Suprapubic skin (tissue), 4 donors: ENCODE measurements around the gene VPS33B. TPM values are rescaled to one million over a fixed set of nuclear protein-coding genes. Genes with fewer than 3 reads are reported as not detected.

Source experiments
- DNase-seq, 2 donors: peaks; one replicate each; pipeline ENCODE4 v3.0.0-alpha.2; 2019; ENCODE audit warnings: low spot score in 2 of 2
- H3K27ac ChIP-seq: fragments of 200-600 bp; sonication (generic); one replicate; pipeline ENCODE4 v1.5.1; 2019
- H3K27me3 ChIP-seq: fragments of 200-600 bp; sonication (generic); one replicate; pipeline ENCODE4 v1.5.1; 2019
- H3K36me3 ChIP-seq: fragments of 200-600 bp; sonication (generic); one replicate; pipeline ENCODE4 v1.5.1; 2019
- H3K4me1 ChIP-seq: fragments of 200-600 bp; sonication (generic); one replicate; pipeline ENCODE4 v1.5.1; 2019
- H3K4me3 ChIP-seq: fragments of 200-600 bp; sonication (generic); one replicate; pipeline ENCODE4 v1.5.1; 2019; ENCODE audit warnings: mild to moderate bottlenecking
- H3K9me3 ChIP-seq: fragments of 200-600 bp; sonication (generic); one replicate; pipeline ENCODE4 v1.5.1; 2019
- CTCF ChIP-seq, 2 donors: fragments of 200-600 bp in 1 of 2; fragments of 450-650 bp in 1 of 2; sonication (generic) in 1 of 2; IDR thresholded peaks; one replicate each; pipeline ENCODE4 v1.5.1; 2016 to 2019; ENCODE audit warnings: antibody characterized with exemption in 2 of 2, mild to moderate bottlenecking in 1 of 2, moderate library complexity in 1 of 2
- EP300 ChIP-seq: sonication (generic); formaldehyde crosslinking; IDR thresholded peaks from one replicate; pipeline ENCODE4 v1.6.1; 2017; ENCODE audit warnings: antibody characterized with exemption
- POLR2A ChIP-seq, 2 donors: fragments of 450-650 bp; IDR thresholded peaks; one replicate each; pipeline ENCODE4 v1.6.1; 2017; ENCODE audit warnings: antibody characterized with exemption in 2 of 2, mild to moderate bottlenecking in 2 of 2, moderate library complexity in 2 of 2
- POLR2AphosphoS5 ChIP-seq, 3 donors: sonication (generic); formaldehyde crosslinking; IDR thresholded peaks; one replicate each; pipeline ENCODE4 v1.6.1; 2017; ENCODE audit warnings: antibody characterized with exemption in 3 of 3
- WGBS: methylation state at CpG from one replicate; pipeline ENCODE4 v1.1.5; 2018; 5-methylcytosine and 5-hydroxymethylcytosine counted together
- total RNA-seq, 4 donors: library from RNA; depleted of rRNA; stranded (reverse); fragments of >200 nt; gene quantifications; one replicate each; pipeline ENCODE4 v1.1.0, GENCODE V29; 2016

VPS33B gene
- total RNA-seq, 4 donors from 2014 or later, result 16.5 to 23.1 (median 18.4) TPM

DNA sequence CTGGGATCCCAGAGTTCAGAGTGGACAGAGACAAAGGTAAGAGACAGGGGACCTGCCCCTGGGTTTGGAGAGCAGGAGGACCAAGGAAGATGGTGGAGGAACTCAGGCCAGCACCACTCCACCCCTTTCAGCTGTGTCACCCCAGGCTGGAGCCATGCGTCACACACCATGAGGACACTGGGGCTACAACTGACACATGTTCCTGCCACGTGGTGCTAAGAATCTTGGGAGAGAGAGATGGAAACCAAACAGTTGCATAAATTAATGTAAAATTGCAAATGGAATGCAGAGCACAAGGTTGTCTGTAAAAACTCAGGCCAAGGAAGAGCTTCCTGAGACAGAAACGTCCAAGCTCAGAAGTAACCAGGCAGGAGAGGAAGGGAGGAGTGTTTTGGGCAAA is 22.7 kb upstream of the VPS33B start:
- TF ChIP-seq EP300 (no peak), POLR2A (IDR thresholded peaks at IDR 0.05) (no peak), POLR2AphosphoS5 (IDR thresholded peaks at IDR 0.05) (no peak), CTCF (IDR thresholded peaks at IDR 0.05) (no peak)
- DNase-seq, result no peak

DNA sequence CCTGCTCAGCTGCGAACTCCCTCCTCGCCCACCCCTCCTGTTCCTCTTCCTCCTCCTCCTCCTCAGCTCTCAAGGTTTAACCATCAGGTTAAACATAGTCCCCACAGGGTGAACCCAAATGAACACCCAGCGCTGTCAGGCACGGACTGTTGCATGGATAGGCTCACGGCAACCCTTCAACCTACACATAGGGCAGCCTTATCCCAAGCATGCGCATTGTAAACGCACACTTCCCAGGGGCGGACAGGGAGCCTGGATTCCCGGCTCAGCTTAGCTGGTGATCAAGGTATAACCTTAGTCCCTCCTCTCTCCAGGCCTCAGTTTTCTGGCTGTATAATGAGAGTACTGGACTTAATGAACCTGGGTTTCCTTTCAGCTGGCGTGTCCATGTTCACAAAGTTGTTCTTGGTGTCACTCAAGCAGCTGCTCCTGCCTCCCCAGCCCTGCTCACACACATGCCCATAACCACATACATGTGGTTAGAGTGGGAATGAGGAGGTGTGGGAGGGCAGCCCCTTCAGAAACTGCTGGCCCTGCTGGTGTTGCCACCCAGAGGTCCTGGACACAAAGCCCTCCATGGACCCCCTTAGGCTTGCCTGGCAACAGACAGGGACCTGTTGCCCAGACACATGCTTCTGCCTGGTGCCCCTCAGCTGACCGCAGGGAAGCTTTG is 20.9 kb upstream of the VPS33B start:
- Histone ChIP-seq H3K27ac (no peak overlapping the region), H3K27me3 (no peaks in the 10 kb centered on the region), H3K9me3 (no peaks in the 10 kb centered on the region), H3K4me1 (no peaks in the 10 kb centered on the region), H3K4me3 (no peak overlapping the region), H3K36me3 (no peaks in the 10 kb centered on the region)
- TF ChIP-seq POLR2AphosphoS5 (IDR thresholded peaks at IDR 0.05) (no peak), EP300 (no peak), CTCF (IDR thresholded peaks at IDR 0.05) (no peak), POLR2A (IDR thresholded peaks at IDR 0.05) (no peak)
- DNase-seq, result no peak
- WGBS, result 93% methylated on average over 10 of the region's 11 CpGs

More for the DNA sequence above, 22.7 kb upstream of the VPS33B start:
- WGBS, result 58% methylated on average over 3 of the region's 3 CpGs
- H3K27ac ChIP-seq, result no peak overlapping the region
- no peak overlapping the region for H3K4me3 ChIP-seq
- peaks cover 5% of the 10 kb centered on the region for H3K4me1 ChIP-seq
- no peaks in the 10 kb centered on the region for H3K9me3 ChIP-seq
- no peaks in the 10 kb centered on the region for H3K36me3 ChIP-seq
- no peaks in the 10 kb centered on the region for H3K27me3 ChIP-seq

- Histone ChIP-seq H3K9me3 (no peaks in the 10 kb centered on the region), H3K4me1 (no peaks in the 10 kb centered on the region), H3K27me3 (no peaks in the 10 kb centered on the region), H3K4me3 (no peak overlapping the region), H3K36me3 (no peaks in the 10 kb centered on the region), H3K27ac (no peak overlapping the region)
- TF ChIP-seq POLR2A (IDR thresholded peaks at IDR 0.05), result no peak
- no peak for TF ChIP-seq CTCF (IDR thresholded peaks at IDR 0.05)
- TF ChIP-seq POLR2AphosphoS5 (IDR thresholded peaks at IDR 0.05), result no peak
- no peak for TF ChIP-seq EP300
- WGBS, result 75% methylated on average over 8 of the region's 8 CpGs
- no peak for DNase-seq
Observed at GRCh38 chr15:91040856-91041255, 18.5 kb upstream of the VPS33B start.

GRCh38 chr15:91039996-91040395 is 17.6 kb upstream of the VPS33B start:
- Histone ChIP-seq H3K27me3 (no peaks in the 10 kb centered on the region), H3K9me3 (no peaks in the 10 kb centered on the region), H3K27ac (no peak overlapping the region), H3K4me1 (no peaks in the 10 kb centered on the region), H3K4me3 (no peak overlapping the region), H3K36me3 (no peaks in the 10 kb centered on the region)
- no peak for DNase-seq
- TF ChIP-seq EP300 (no peak), CTCF (IDR thresholded peaks at IDR 0.05) (no peak), POLR2AphosphoS5 (IDR thresholded peaks at IDR 0.05) (no peak), POLR2A (IDR thresholded peaks at IDR 0.05) (no peak)
- 73% methylated on average over 2 of the region's 3 CpGs for WGBS

DNA sequence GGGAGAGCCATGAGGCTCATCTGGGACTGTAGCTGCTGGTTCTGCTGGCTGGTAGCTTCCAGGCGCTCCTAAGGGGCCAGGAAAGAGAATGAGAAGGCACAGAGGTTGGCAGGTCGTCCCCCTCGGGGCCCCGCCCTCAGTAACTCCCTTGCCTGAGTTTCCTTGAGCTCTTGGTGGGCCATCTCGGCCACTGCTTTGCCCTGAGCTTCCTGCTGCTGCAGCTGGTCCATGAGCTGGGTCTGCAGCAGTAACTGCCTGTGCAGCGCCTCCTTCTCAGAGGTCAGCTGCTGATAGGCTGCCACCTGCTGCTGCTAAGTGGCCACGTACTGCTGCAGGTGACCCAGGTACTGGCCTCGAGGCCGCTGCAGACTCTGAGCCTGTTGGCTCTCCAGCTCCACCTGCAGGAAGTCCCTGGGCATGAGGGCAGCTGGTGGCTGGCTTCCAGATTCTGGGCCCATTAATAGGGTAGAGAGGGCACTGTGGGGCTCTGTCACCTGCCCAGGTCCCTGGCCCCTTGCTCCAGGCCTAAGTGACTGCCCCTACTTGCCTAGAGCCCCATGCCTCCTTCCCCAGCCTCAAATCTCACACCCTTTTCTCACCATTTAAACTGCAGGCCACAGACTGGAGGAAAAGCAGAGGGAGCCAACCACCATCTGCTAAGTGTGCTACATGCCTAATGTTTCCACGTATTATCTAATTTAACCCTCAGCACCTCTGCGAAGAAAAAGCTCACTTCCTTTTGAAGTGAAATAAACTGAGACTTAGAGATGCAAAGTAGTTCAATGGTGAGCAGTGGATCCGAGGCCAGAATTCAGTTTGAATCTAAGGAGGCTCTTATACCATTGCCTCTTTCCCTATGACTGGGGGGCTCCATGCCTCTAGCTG is 10.8 kb upstream of the VPS33B start:
- H3K36me3 ChIP-seq, result no peaks in the 10 kb centered on the region
- peak; percentile 66 to 82 for DNase-seq
- H3K4me1 ChIP-seq, result no peaks in the 10 kb centered on the region
- no peak for TF ChIP-seq POLR2AphosphoS5 (IDR thresholded peaks at IDR 0.05)
- TF ChIP-seq POLR2A (IDR thresholded peaks at IDR 0.05), result no peak
- TF ChIP-seq CTCF (IDR thresholded peaks at IDR 0.05), result peak; percentile 19 to 83
- TF ChIP-seq EP300, result no peak
- 65% methylated on average over 8 of the region's 12 CpGs for WGBS
- H3K4me3 ChIP-seq, result no peak overlapping the region
- H3K27ac ChIP-seq, result no peak overlapping the region
- no peaks in the 10 kb centered on the region for H3K9me3 ChIP-seq
- no peaks in the 10 kb centered on the region for H3K27me3 ChIP-seq
